Muscle layer of colon (tissue), 2 donors: ENCODE data around the gene PSMB10.

Experiments used
- H3K27ac ChIP-seq: one replicate; pipeline ENCODE4 v1.7.0; 2013; ENCODE audit warnings: low read depth, mild to moderate bottlenecking, low read length, moderate library complexity
- H3K27me3 ChIP-seq, 2 donors: one replicate each; pipeline ENCODE4 v1.7.0; 2013; ENCODE audit warnings: low read length in 2 of 2, mild to moderate bottlenecking in 2 of 2; ENCODE audit not compliant: insufficient read depth in 2 of 2, control insufficient read depth in 1 of 2
- H3K36me3 ChIP-seq: one replicate; pipeline ENCODE4 v1.7.0; 2013; ENCODE audit warnings: mild to moderate bottlenecking, low read length; ENCODE audit not compliant: insufficient read depth
- H3K4me1 ChIP-seq: one replicate; pipeline ENCODE4 v1.7.0; 2013; ENCODE audit warnings: mild to moderate bottlenecking, low read length; ENCODE audit not compliant: insufficient read depth
- H3K4me3 ChIP-seq, 2 donors: one replicate each; pipeline ENCODE4 v1.7.0; 2013; ENCODE audit warnings: low read length in 2 of 2, low read depth in 1 of 2, mild to moderate bottlenecking in 1 of 2, moderate library complexity in 1 of 2
- H3K9ac ChIP-seq: one replicate; pipeline ENCODE4 v1.7.0; 2013; ENCODE audit warnings: low read length
- H3K9me3 ChIP-seq: one replicate; pipeline ENCODE4 v1.7.0; 2013; ENCODE audit warnings: mild to moderate bottlenecking, low read length
- donor health status: abdominal sarcoma.
- donor health status: Adenocarcinoma of cecum.

Gene PSMB10

GRCh38 chr16:67968400-67969253 lies 32.0 kb upstream of the PSMB10 start, which contains the start of gene SLC12A4:
SLC12A4 (minus strand) TSS chr16:67968637; CDS start chr16:67968553, 84 bp downstream.
- H3K27ac ChIP-seq, result peak within 1 kb of the TSS; percentile 96
- H3K36me3 ChIP-seq, result no peaks in the 10 kb centered on the region
- H3K27me3 ChIP-seq, result no peaks in the 10 kb centered on the region
- peak within 1 kb of the TSS; percentile 97 to 98 for H3K4me3 ChIP-seq
- H3K4me1 ChIP-seq, result peaks cover 38% of the 10 kb centered on the region
- peak within 1 kb of the TSS; percentile 98 for H3K9ac ChIP-seq
- no peaks in the 10 kb centered on the region for H3K9me3 ChIP-seq

GRCh38 chr16:67967958-67968399 lies 31.3 kb upstream of the PSMB10 start:
- Histone ChIP-seq H3K27me3 (no peaks in the 10 kb centered on the region), H3K4me3 (peak overlapping the region; percentile 97 to 98), H3K27ac (peak overlapping the region; percentile 87), H3K9ac (peak overlapping the region; percentile 98), H3K9me3 (no peaks in the 10 kb centered on the region), H3K36me3 (peaks cover 5% of the 10 kb centered on the region), H3K4me1 (peaks cover 45% of the 10 kb centered on the region)

- H3K9me3 ChIP-seq, result no peaks in the 10 kb centered on the region
- peaks cover 11% of the 10 kb centered on the region for H3K36me3 ChIP-seq
- peaks cover 46% of the 10 kb centered on the region for H3K4me1 ChIP-seq
- peak overlapping the region; percentile 97 to 98 for H3K4me3 ChIP-seq
- peak overlapping the region; percentile 87 for H3K27ac ChIP-seq
- peak overlapping the region; percentile 98 for H3K9ac ChIP-seq
- H3K27me3 ChIP-seq, result no peaks in the 10 kb centered on the region
These were observed 30.7 kb upstream of the PSMB10 start for GRCh38 chr16:67967183-67967957.

- peak overlapping the region; percentile 87 for H3K27ac ChIP-seq
- H3K9me3 ChIP-seq, result no peaks in the 10 kb centered on the region
- H3K9ac ChIP-seq, result peak overlapping the region; percentile 98
- peaks cover 18% of the 10 kb centered on the region for H3K36me3 ChIP-seq
- peak overlapping the region; percentile 52 to 98 for H3K4me3 ChIP-seq
- H3K27me3 ChIP-seq, result no peaks in the 10 kb centered on the region
- peaks cover 46% of the 10 kb centered on the region for H3K4me1 ChIP-seq
These were observed 30.0 kb upstream of the PSMB10 start for GRCh38 chr16:67966549-67967182.

- Histone ChIP-seq H3K9me3 (no peaks in the 10 kb centered on the region), H3K36me3 (peaks cover 25% of the 10 kb centered on the region), H3K27me3 (no peaks in the 10 kb centered on the region), H3K27ac (peak overlapping the region; percentile 87), H3K4me1 (peaks cover 46% of the 10 kb centered on the region), H3K4me3 (peak overlapping the region; percentile 52 to 98), H3K9ac (peak overlapping the region; percentile 98)
These were observed 29.3 kb upstream of the PSMB10 start for GRCh38 chr16:67965668-67966548.

GRCh38 chr16:67964477-67965131 lies 28.0 kb upstream of the PSMB10 start:
- Histone ChIP-seq H3K9ac (no peak overlapping the region), H3K4me3 (no peak overlapping the region), H3K27ac (peak overlapping the region; percentile 48), H3K4me1 (peaks cover 46% of the 10 kb centered on the region), H3K9me3 (no peaks in the 10 kb centered on the region), H3K27me3 (no peaks in the 10 kb centered on the region), H3K36me3 (peaks cover 38% of the 10 kb centered on the region)

GRCh38 chr16:67963662-67964321 lies 27.1 kb upstream of the PSMB10 start:
- peak overlapping the region; percentile 48 for H3K27ac ChIP-seq
- peak overlapping the region; percentile 1 to 34 for H3K4me3 ChIP-seq
- peaks cover 46% of the 10 kb centered on the region for H3K36me3 ChIP-seq
- H3K4me1 ChIP-seq, result peaks cover 54% of the 10 kb centered on the region
- no peaks in the 10 kb centered on the region for H3K27me3 ChIP-seq
- no peaks in the 10 kb centered on the region for H3K9me3 ChIP-seq
- no peak overlapping the region for H3K9ac ChIP-seq

GRCh38 chr16:67963292-67963661 lies 26.6 kb upstream of the PSMB10 start:
- Histone ChIP-seq H3K4me3 (peak overlapping the region; percentile 1 to 34), H3K9ac (no peak overlapping the region), H3K27ac (peak overlapping the region; percentile 48), H3K27me3 (no peaks in the 10 kb centered on the region), H3K4me1 (peaks cover 56% of the 10 kb centered on the region), H3K9me3 (no peaks in the 10 kb centered on the region), H3K36me3 (peaks cover 51% of the 10 kb centered on the region)

- Histone ChIP-seq H3K9ac (no peak overlapping the region), H3K4me3 (no peak overlapping the region), H3K27me3 (no peaks in the 10 kb centered on the region), H3K36me3 (peaks cover 60% of the 10 kb centered on the region), H3K4me1 (peaks cover 53% of the 10 kb centered on the region), H3K27ac (no peak overlapping the region), H3K9me3 (no peaks in the 10 kb centered on the region)
These were observed 25.5 kb upstream of the PSMB10 start for GRCh38 chr16:67962135-67962534.

- Histone ChIP-seq H3K9me3 (no peaks in the 10 kb centered on the region), H3K9ac (no peak overlapping the region), H3K27ac (no peak overlapping the region), H3K27me3 (no peaks in the 10 kb centered on the region), H3K4me1 (peaks cover 47% of the 10 kb centered on the region), H3K4me3 (no peak overlapping the region), H3K36me3 (peaks cover 60% of the 10 kb centered on the region)
These were observed 24.9 kb upstream of the PSMB10 start for GRCh38 chr16:67961551-67961957.
